CD4-positive, alpha-beta T cell (primary cell): Measurements from ENCODE around the gene PTGES2. TPM values are rescaled to one million over a fixed set of nuclear protein-coding genes. Genes with fewer than 3 reads are reported as not detected.

Source experiments
- ATAC-seq: fragments of 200-7000 bp; cut with Tn5 transposase; one replicate; pipeline ENCODE4 v1.10.0; 2022; ENCODE audit warnings: mild to moderate bottlenecking; ENCODE audit not compliant: poor library complexity
- CTCF ChIA-PET: fragments of 350-600 bp; sonication (Branson Sonifier 250); formaldehyde crosslinking; loops from one replicate; lab custom pipeline; 2021; ENCODE audit warnings: antibody characterized with exemption, inconsistent platforms; lab: Charles Lee
- POLR2A ChIA-PET: fragments of 350-600 bp; sonication (Branson Sonifier 250); formaldehyde crosslinking; loops from one replicate; lab custom pipeline; 2021; ENCODE audit warnings: antibody characterized with exemption, inconsistent platforms; lab: Charles Lee
- DNase-seq, 14 experiments: peaks; one replicate each; pipeline ENCODE4 v3.0.0-alpha.2; 2013 to 2020; ENCODE audit warnings: mixed read lengths in 2 of 14
- H3K27ac ChIP-seq, 2 donors: one replicate each; pipeline versions ENCODE4 v1.5.1 to v1.7.0; 2013; ENCODE audit warnings: low read length in 2 of 2, low read depth in 1 of 2, mild to moderate bottlenecking in 1 of 2
- H3K27me3 ChIP-seq, 2 experiments: 1 replicate in 1 of 2; 2 replicates in 1 of 2; pipeline versions ENCODE4 v1.6.1 to v1.7.0; 2013; ENCODE audit warnings: low read length in 2 of 2, control low read depth in 1 of 2, mild to moderate bottlenecking in 1 of 2, moderate library complexity in 1 of 2; ENCODE audit not compliant: insufficient read depth in 2 of 2, control insufficient read depth in 1 of 2
- H3K36me3 ChIP-seq: one replicate; pipeline ENCODE4 v1.6.1; 2013; ENCODE audit warnings: low read length, control low read depth; ENCODE audit not compliant: insufficient read depth
- H3K4me1 ChIP-seq: one replicate; pipeline ENCODE4 v1.6.1; 2013; ENCODE audit warnings: low read length, control low read depth; ENCODE audit not compliant: insufficient read depth
- H3K4me3 ChIP-seq: one replicate; pipeline ENCODE4 v1.5.1; 2013; ENCODE audit warnings: mild to moderate bottlenecking, low read length, moderate library complexity
- H3K9me3 ChIP-seq, 2 experiments: 1 replicate in 1 of 2; 2 replicates in 1 of 2; pipeline versions ENCODE4 v1.6.1 to v1.7.0; 2013; ENCODE audit warnings: low read length in 2 of 2, mild to moderate bottlenecking in 2 of 2, control low read depth in 1 of 2, moderate library complexity in 1 of 2; ENCODE audit not compliant: control insufficient read depth in 1 of 2, insufficient read depth in 1 of 2
- H3K27ac Mint-ChIP-seq: one replicate; pipeline ENCODE4 v1.8.0; 2020; ENCODE audit warnings: mixed read lengths
- H3K27me3 Mint-ChIP-seq: one replicate; pipeline ENCODE4 v1.8.0; 2021; ENCODE audit warnings: mixed read lengths
- H3K36me3 Mint-ChIP-seq: one replicate; pipeline ENCODE4 v1.8.0; 2021; ENCODE audit warnings: low read depth, mixed read lengths
- H3K4me1 Mint-ChIP-seq: one replicate; pipeline ENCODE4 v1.8.0; 2021; ENCODE audit warnings: low read depth, mixed read lengths
- H3K4me3 Mint-ChIP-seq: one replicate; pipeline ENCODE4 v1.8.0; 2020; ENCODE audit warnings: mild to moderate bottlenecking, mixed read lengths
- H3K9me3 Mint-ChIP-seq: one replicate; pipeline ENCODE4 v1.8.0; 2020; ENCODE audit warnings: mixed read lengths
- CTCF ChIP-seq: fragments of 200-600 bp; IDR thresholded peaks from one replicate; pipeline ENCODE4 v1.8.0; 2022; ENCODE audit warnings: antibody characterized with exemption, mild to moderate bottlenecking
- intact Hi-C, 2 experiments: fragments of 100-400 bp; cut with DNase I in 1 of 2; cut with micrococcal nuclease in 1 of 2; formaldehyde crosslinking; loops; one replicate each; pipeline versions ENCODE4 v1.15.1 to v1.9.0; 2023 to 2025; cut with DNase I, micrococcal nuclease
- total RNA-seq, 174 experiments: library from RNA in 2 of 174; stranded (reverse) in 2 of 174; gene quantifications; one replicate each; pipeline ENCODE4 v1.2.3 and lab custom pipeline; 2021 to 2026

The PTGES2 gene
- total RNA-seq, 2 experiments from 2014 or later = 43.7 to 43.8 TPM

- Mint-ChIP-seq H3K27me3 (no peaks in the 10 kb centered on the region), H3K9me3 (no peaks in the 10 kb centered on the region), H3K27ac (no peak overlapping the region), H3K36me3 (peaks cover 16% of the 10 kb centered on the region), H3K4me1 (peaks cover 6% of the 10 kb centered on the region), H3K4me3 (no peak overlapping the region)
- TF ChIP-seq CTCF = no peak
- Histone ChIP-seq H3K27me3 (no peaks in the 10 kb centered on the region), H3K4me3 (no peak overlapping the region), H3K27ac (no peak overlapping the region), H3K4me1 (peaks cover 15% of the 10 kb centered on the region), H3K36me3 (peaks cover 21% of the 10 kb centered on the region), H3K9me3 (peaks cover 0 to 5% of the 10 kb centered on the region in 2 experiments)
- intact Hi-C loops = loop anchor here (1.0 to 10.0 kb wide), 6 partner anchors 11 to 179 kb away; partner anchors contain the start of genes DPM2 (in 1 of the 2) and PTGES2 (in 1 of the 2)
- DNase-seq (peak in 1 of 14 experiments; percentile 22), ATAC-seq (no peak)
- POLR2A ChIA-PET = interaction anchor here (1.1 to 1.7 kb wide), 2 partner anchors 10 to 12 kb away, joined by 3 to 7 read pairs; partner anchors contain the start of gene PTGES2
- CTCF ChIA-PET = interaction anchor here (1.0 to 1.9 kb wide), 3 partner anchors 12 to 82 kb away, joined by 3 to 6 read pairs (median 5); no protein-coding TSS in a partner anchor
Observed at GRCh38 chr9:128116104-128117083, 11.1 kb downstream of the PTGES2 start.

- no peak overlapping the region for H3K4me3 ChIP-seq
- H3K36me3 ChIP-seq = peaks cover 13% of the 10 kb centered on the region
- peak in 2 of 14 experiments; percentile 55 to 69 for DNase-seq
- H3K27me3 Mint-ChIP-seq = no peaks in the 10 kb centered on the region
- no peaks in the 10 kb centered on the region for H3K9me3 Mint-ChIP-seq
- H3K27me3 ChIP-seq = no peaks in the 10 kb centered on the region
- ChIA-PET CTCF (interaction anchor here (1.0 kb wide), 1 partner anchor 13 kb away, joined by 3 read pairs; no protein-coding TSS in a partner anchor), POLR2A (interaction anchor here (0.9 to 1.2 kb wide), 2 partner anchors 43 to 139 kb away, joined by 3 to 4 read pairs; no protein-coding TSS in a partner anchor)
- intact Hi-C loops = loop anchor here (2.0 to 10.0 kb wide), 5 partner anchors 59 to 178 kb away; partner anchors contain the start of gene DPM2 (in 1 of the 2)
- no peak for TF ChIP-seq CTCF
- no peak overlapping the region for H3K4me3 Mint-ChIP-seq
- H3K9me3 ChIP-seq = peaks cover 0 to 5% of the 10 kb centered on the region in 2 experiments
- H3K27ac ChIP-seq = no peak overlapping the region
- H3K27ac Mint-ChIP-seq = no peak overlapping the region
- peaks cover 15% of the 10 kb centered on the region for H3K4me1 ChIP-seq
- H3K36me3 Mint-ChIP-seq = peaks cover 22% of the 10 kb centered on the region
- H3K4me1 Mint-ChIP-seq = peaks cover 6% of the 10 kb centered on the region
- no peak for ATAC-seq
Observed at GRCh38 chr9:128115187-128116103, 12.1 kb downstream of the PTGES2 start.
